ENCODE measurements around the gene MAPK8. TPM values are rescaled to one million over a fixed set of nuclear protein-coding genes. Genes with fewer than 3 reads are reported as not detected.

MAPK8 gene
- total RNA-seq, 2 experiments from 2014 or later = 35.7 to 40.0 TPM

GRCh38 chr10:48477616-48478015, 171.1 kb downstream of the MAPK8 start:
- ChIA-PET POLR2A (no interaction called here), CTCF (interaction anchor here (0.6 kb wide), 1 partner anchor 58 kb away, joined by 3 read pairs; no protein-coding TSS in a partner anchor)

GRCh38 chr10:48478469-48478868, 172.0 kb downstream of the MAPK8 start:
- H3K4me1 Mint-ChIP-seq = no peaks in the 10 kb centered on the region
- ATAC-seq (no peak), DNase-seq (no peak)
- H3K9me3 Mint-ChIP-seq (ENCODE audit: low read depth) = no peaks in the 10 kb centered on the region
- POLR2A ChIA-PET = no interaction called here
- no peak overlapping the region for H3K4me3 Mint-ChIP-seq
- no peaks in the 10 kb centered on the region for H3K36me3 Mint-ChIP-seq (ENCODE audit: low read depth)
- CTCF ChIA-PET = no interaction called here
- H3K27ac Mint-ChIP-seq = no peak overlapping the region
- H3K27me3 Mint-ChIP-seq = peaks cover 8% of the 10 kb centered on the region
- intact Hi-C loops (cut with DNase I, micrococcal nuclease) = no loop called here

More at GRCh38 chr10:48477616-48478015, 171.1 kb downstream of the MAPK8 start:
- H3K4me3 Mint-ChIP-seq = no peak overlapping the region
- no peak for ATAC-seq
- DNase-seq = no peak
- no peaks in the 10 kb centered on the region for H3K4me1 Mint-ChIP-seq
- H3K36me3 Mint-ChIP-seq (ENCODE audit: low read depth) = no peaks in the 10 kb centered on the region
- intact Hi-C loops (cut with DNase I, micrococcal nuclease) = no loop called here
- H3K9me3 Mint-ChIP-seq (ENCODE audit: low read depth) = no peaks in the 10 kb centered on the region
- peaks cover 8% of the 10 kb centered on the region for H3K27me3 Mint-ChIP-seq
- no peak overlapping the region for H3K27ac Mint-ChIP-seq

- no peak overlapping the region for H3K4me3 Mint-ChIP-seq
- H3K27ac Mint-ChIP-seq = no peak overlapping the region
- ATAC-seq (no peak), DNase-seq (no peak)
- ChIA-PET CTCF (no interaction called here), POLR2A (no interaction called here)
- H3K27me3 Mint-ChIP-seq = peaks cover 8% of the 10 kb centered on the region
- no peaks in the 10 kb centered on the region for H3K36me3 Mint-ChIP-seq (ENCODE audit: low read depth)
- H3K4me1 Mint-ChIP-seq = no peaks in the 10 kb centered on the region
- intact Hi-C loops (cut with DNase I, micrococcal nuclease) = no loop called here
- H3K9me3 Mint-ChIP-seq (ENCODE audit: low read depth) = no peaks in the 10 kb centered on the region
Measured at GRCh38 chr10:48478980-48479811, 172.7 kb downstream of the MAPK8 start.

- no peaks in the 10 kb centered on the region for H3K4me1 Mint-ChIP-seq
- H3K36me3 Mint-ChIP-seq (ENCODE audit: low read depth) = no peaks in the 10 kb centered on the region
- H3K27ac Mint-ChIP-seq = no peak overlapping the region
- no peaks in the 10 kb centered on the region for H3K9me3 Mint-ChIP-seq (ENCODE audit: low read depth)
- ChIA-PET CTCF (no interaction called here), POLR2A (no interaction called here)
- DNase-seq = no peak
- intact Hi-C loops (cut with DNase I, micrococcal nuclease) = no loop called here
- ATAC-seq = no peak
- H3K4me3 Mint-ChIP-seq = no peak overlapping the region
- peaks cover 2% of the 10 kb centered on the region for H3K27me3 Mint-ChIP-seq
Measured at GRCh38 chr10:48480397-48481374, 174.2 kb downstream of the MAPK8 start.

- CTCF ChIA-PET = no interaction called here
- Mint-ChIP-seq H3K9me3 (ENCODE audit: low read depth) (no peaks in the 10 kb centered on the region), H3K27me3 (peaks cover 2% of the 10 kb centered on the region), H3K4me1 (no peaks in the 10 kb centered on the region), H3K27ac (no peak overlapping the region), H3K36me3 (ENCODE audit: low read depth) (no peaks in the 10 kb centered on the region), H3K4me3 (no peak overlapping the region)
- POLR2A ChIA-PET = no interaction called here
- no peak for DNase-seq
- intact Hi-C loops (cut with DNase I, micrococcal nuclease) = no loop called here
- no peak for ATAC-seq
Measured at GRCh38 chr10:48481385-48481784, 174.9 kb downstream of the MAPK8 start.

GRCh38 chr10:48482207-48482606, 175.7 kb downstream of the MAPK8 start:
- Mint-ChIP-seq H3K27ac (no peak overlapping the region), H3K4me3 (no peak overlapping the region), H3K36me3 (ENCODE audit: low read depth) (no peaks in the 10 kb centered on the region), H3K27me3 (peaks cover 2% of the 10 kb centered on the region), H3K4me1 (no peaks in the 10 kb centered on the region), H3K9me3 (ENCODE audit: low read depth) (no peaks in the 10 kb centered on the region)
- ChIA-PET POLR2A (no interaction called here), CTCF (no interaction called here)
- ATAC-seq = no peak
- no peak for DNase-seq
- intact Hi-C loops (cut with DNase I, micrococcal nuclease) = no loop called here

GRCh38 chr10:48484911-48485310, 178.4 kb downstream of the MAPK8 start:
- no peaks in the 10 kb centered on the region for H3K36me3 Mint-ChIP-seq (ENCODE audit: low read depth)
- H3K27ac Mint-ChIP-seq = no peak overlapping the region
- ATAC-seq (no peak), DNase-seq (no peak)
- ChIA-PET CTCF (no interaction called here), POLR2A (no interaction called here)
- H3K27me3 Mint-ChIP-seq = no peaks in the 10 kb centered on the region
- no peak overlapping the region for H3K4me3 Mint-ChIP-seq
- no peaks in the 10 kb centered on the region for H3K9me3 Mint-ChIP-seq (ENCODE audit: low read depth)
- no peaks in the 10 kb centered on the region for H3K4me1 Mint-ChIP-seq
- intact Hi-C loops (cut with DNase I, micrococcal nuclease) = no loop called here

- no peak for ATAC-seq
- no peaks in the 10 kb centered on the region for H3K4me1 Mint-ChIP-seq
- no peak for DNase-seq
- H3K36me3 Mint-ChIP-seq (ENCODE audit: low read depth) = no peaks in the 10 kb centered on the region
- ChIA-PET CTCF (no interaction called here), POLR2A (no interaction called here)
- peaks cover 2% of the 10 kb centered on the region for H3K27me3 Mint-ChIP-seq
- no peak overlapping the region for H3K27ac Mint-ChIP-seq
- no peaks in the 10 kb centered on the region for H3K9me3 Mint-ChIP-seq (ENCODE audit: low read depth)
- intact Hi-C loops (cut with DNase I, micrococcal nuclease) = no loop called here
- no peak overlapping the region for H3K4me3 Mint-ChIP-seq
Measured at GRCh38 chr10:48485711-48486110, 179.2 kb downstream of the MAPK8 start.

GRCh38 chr10:48487244-48487643, 180.8 kb downstream of the MAPK8 start:
- CTCF ChIA-PET = no interaction called here
- DNase-seq (no peak), ATAC-seq (no peak)
- Mint-ChIP-seq H3K27ac (no peak overlapping the region), H3K4me3 (no peak overlapping the region), H3K9me3 (ENCODE audit: low read depth) (no peaks in the 10 kb centered on the region), H3K27me3 (peaks cover 5% of the 10 kb centered on the region), H3K36me3 (ENCODE audit: low read depth) (no peaks in the 10 kb centered on the region), H3K4me1 (no peaks in the 10 kb centered on the region)
- POLR2A ChIA-PET = no interaction called here
- intact Hi-C loops (cut with DNase I, micrococcal nuclease) = no loop called here

Other genes with a start within 250 kb of the MAPK8 start
- not detected for gene FRMPD2, start 32.0 kb upstream of the MAPK8 start, total RNA-seq